Right hindlimb (tissue), 1 donor: Measurements from ENCODE around the gene PACSIN2.

Experiments used
- DNase-seq: peaks from one replicate; pipeline ENCODE4 v3.0.0-alpha.2; 2018

Gene PACSIN2

GRCh38 chr22:42901790-42902508 lies 113.0 kb downstream of the PACSIN2 start:
- DNase-seq: no peak

- no peak for DNase-seq
These were observed 117.0 kb downstream of the PACSIN2 start for GRCh38 chr22:42897960-42898359.

DNA sequence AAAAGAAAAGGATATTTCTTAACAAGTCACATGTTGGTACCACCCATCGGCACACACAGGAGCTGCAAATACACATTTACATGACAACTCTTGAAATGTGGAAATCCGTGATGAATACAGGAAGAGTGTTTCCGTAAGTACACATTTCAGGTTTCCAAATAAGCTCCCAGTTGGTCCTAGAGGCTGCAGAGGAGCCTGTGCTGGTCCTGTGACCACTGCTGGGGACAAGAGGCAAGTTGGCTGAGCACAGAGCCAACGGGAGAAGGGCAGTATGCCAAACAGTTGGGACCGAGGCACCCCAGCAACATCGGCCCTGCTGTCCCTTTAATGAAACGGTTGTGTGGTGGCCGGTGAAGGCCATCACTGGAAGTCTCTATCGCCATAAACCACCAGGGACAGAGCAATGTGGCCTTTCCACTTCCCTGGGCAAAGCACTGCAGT lies 119.4 kb downstream of the PACSIN2 start:
- DNase-seq: no peak

- no peak for DNase-seq
These were observed 119.9 kb downstream of the PACSIN2 start for GRCh38 chr22:42895087-42895486.

DNA sequence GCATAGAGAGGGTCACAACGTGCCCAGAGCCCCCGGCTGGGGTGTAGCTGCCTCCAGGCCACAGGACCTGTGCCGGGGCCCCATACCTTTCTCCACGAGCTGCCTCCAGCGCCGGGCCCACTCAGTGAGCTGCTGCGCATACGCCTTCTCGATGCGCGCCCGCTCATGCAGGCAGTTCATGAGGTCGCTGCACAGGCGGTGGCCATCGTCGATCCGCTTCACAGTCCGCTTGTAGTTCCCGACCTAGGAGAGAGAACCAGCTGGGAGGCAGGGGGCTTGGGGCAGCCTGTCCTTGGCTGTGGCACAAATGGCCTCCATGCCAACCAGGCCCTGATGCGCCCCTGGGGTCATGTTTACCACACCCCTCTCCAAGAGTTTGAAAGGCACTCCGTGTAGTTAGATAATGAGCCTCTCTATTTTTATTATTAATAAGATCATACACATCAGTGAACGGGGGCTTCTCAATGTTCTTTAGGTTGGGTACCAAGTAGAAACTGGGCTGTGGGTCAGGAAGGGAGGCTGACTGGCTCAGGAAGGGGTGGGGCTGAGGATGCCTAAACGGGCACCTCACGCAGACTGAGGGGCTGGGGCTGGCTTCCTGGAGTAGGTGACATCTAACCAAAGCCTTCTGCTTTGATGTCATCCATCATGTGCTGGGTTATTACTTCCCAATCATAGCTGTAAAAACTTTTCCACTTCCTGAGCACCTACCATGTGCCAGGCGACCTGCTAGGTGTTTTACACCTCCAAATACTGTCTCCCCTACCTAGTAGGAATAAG lies 121.4 kb downstream of the PACSIN2 start:
- DNase-seq: no peak

DNA sequence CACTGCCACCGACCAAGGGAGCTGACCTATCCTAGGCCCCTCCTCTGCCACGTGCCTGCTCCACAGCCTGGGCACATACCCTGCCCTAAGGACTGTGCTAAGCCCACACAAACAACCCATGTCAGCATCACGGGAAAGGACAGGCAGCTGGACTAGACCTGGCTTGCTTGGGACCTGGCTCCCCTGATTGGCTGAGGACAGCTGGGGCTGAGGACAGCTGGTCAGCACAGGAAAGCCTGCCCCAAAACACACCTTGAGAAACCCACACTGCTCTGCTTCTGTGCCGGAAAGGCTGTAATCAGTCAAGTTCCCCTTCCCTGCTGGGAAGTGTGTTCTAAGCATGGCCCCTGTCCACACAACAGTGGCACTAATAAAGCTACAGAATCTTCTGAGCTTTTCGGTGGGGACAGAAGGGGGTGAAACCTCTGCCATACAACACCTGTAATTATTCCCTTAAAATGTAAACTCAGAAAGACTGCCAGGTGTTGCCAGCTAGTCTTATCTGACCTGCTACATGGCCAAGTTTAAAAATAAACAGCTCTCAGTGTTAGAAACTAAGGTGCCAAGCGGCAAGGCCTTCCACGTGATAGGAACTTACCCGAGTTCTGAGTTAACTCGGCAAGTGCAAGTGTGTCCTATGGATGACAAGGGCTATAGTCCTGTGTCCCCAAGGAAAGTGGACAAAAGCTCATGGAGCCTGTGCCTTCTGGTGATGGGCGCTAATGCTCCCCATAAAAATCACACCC lies 122.2 kb downstream of the PACSIN2 start:
- no peak for DNase-seq

DNA sequence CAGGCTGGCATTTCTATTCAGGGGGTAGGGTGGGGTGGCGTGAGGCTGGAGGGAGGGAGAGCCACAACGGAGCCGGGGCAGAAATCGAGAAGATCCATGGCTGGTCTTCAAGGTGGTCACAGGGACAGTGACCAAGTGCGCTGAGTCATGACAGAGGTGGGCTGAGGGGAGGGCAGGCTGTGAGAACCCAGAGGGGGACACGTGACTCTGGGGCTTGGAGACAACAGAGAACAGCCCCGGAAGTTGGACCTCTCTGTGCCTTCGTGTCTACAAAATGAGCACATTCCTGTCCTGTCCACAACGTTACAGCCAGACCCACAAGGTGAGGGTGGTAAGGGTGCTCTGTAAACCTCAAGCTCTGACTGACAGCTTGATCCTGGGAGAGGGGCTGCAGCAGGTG lies 122.8 kb downstream of the PACSIN2 start:
- no peak for DNase-seq

DNA sequence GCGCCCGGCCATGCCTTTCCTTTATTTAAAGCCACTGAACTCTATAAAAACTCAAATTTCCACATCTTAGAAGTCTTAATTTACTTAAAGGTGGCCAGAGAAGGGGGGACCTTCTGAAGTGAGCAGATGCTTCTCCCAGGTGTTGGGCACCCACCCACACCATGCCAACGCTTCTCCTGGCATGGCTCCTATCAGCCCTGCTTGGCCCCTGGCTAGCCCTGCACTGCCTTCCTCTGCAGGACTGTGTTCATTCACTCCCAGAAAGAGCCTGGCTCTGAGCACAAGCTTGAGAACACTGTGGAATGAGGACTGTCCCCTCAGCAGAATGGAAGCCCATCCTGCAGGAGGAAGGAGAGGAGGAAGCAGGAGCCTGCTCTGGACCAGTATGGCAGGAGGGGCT lies 123.3 kb downstream of the PACSIN2 start:
- no peak for DNase-seq

GRCh38 chr22:42891008-42891407 lies 123.9 kb downstream of the PACSIN2 start:
- DNase-seq: no peak

GRCh38 chr22:42889304-42889703 lies 125.6 kb downstream of the PACSIN2 start:
- no peak for DNase-seq

GRCh38 chr22:42887523-42888507 lies 127.1 kb downstream of the PACSIN2 start:
- no peak for DNase-seq

GRCh38 chr22:42887120-42887519 lies 127.8 kb downstream of the PACSIN2 start:
- DNase-seq: no peak

GRCh38 chr22:42885446-42885845 lies 129.5 kb downstream of the PACSIN2 start:
- DNase-seq: no peak

DNA sequence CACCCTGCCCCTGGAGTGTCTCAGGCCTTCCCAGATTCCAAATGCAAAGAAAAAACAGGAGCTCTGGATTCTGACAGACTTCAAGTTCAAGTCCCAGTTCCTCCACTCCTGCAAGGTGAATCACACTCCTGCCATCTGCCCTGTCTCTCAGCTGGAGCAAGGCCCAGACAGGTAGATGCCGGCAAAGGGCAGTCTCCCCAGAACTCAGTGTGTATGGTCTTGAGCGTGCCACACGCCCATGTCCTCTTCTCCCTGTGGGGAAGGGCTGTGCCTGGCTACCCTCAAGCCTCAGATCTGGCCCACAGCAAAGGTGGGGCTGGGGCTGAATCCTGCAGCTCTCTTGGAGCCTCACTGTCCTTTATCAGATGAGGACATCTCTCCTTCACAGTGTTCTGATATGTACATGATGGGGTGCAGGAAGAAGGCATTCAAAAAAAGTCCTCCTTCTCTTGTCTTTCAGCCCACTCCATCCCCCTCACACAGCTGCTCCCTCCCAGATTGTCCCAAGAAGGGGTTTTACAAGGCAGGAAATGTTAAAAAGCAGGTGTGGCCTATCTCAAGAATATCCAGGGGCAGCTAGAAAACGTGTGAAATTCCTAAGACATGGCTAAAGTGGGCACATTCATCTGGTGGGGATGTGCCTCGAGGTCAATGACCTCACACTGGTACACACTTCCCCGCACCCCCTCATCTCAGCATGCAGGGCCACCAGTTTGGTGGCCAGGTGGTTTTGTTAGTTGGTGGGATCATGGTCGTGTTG lies 130.2 kb downstream of the PACSIN2 start:
- DNase-seq: no peak

GRCh38 chr22:42883970-42884369 lies 131.0 kb downstream of the PACSIN2 start:
- DNase-seq: no peak

DNA sequence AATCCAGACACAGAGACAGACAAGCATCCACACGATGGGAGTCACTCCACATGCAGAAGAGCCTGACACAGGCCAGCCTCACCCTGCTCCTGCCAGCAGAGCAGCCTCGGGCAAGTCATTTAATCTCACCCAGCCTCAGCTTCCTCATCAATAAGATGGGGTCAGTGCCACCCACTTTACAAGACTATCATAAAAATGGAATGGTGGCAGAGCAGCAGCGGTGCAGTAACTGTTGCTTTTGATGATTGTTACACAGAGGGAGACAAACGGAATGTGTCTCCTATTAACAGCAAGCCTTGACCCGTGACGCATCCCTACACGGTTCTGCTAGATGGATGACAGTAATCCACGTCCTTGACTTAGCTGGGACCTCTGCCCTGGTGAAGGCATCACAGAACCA lies 131.8 kb downstream of the PACSIN2 start:
- no peak for DNase-seq

GRCh38 chr22:42881982-42882656 lies 132.8 kb downstream of the PACSIN2 start:
- no peak for DNase-seq

DNA sequence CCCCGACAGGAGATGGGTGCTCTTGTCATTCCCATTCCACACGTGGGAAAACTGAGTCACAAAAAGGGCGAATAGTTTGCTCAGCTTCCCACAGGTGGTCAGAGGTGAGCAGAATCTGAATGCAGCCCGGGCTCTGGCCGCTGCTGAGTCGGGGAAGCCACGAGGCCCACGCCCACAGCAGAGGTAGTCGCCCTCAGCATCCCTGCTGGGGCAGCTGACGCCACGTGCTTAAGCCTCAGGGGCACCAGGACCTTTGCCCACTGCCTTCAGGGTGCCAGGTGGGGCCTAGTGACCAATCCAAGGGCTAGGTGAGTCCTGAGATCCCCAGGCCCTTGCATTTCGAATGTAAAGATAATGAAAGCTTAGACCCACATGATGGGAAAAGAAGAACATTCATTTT lies 133.7 kb downstream of the PACSIN2 start:
- no peak for DNase-seq

GRCh38 chr22:42880815-42881214 lies 134.1 kb downstream of the PACSIN2 start:
- no peak for DNase-seq

DNA sequence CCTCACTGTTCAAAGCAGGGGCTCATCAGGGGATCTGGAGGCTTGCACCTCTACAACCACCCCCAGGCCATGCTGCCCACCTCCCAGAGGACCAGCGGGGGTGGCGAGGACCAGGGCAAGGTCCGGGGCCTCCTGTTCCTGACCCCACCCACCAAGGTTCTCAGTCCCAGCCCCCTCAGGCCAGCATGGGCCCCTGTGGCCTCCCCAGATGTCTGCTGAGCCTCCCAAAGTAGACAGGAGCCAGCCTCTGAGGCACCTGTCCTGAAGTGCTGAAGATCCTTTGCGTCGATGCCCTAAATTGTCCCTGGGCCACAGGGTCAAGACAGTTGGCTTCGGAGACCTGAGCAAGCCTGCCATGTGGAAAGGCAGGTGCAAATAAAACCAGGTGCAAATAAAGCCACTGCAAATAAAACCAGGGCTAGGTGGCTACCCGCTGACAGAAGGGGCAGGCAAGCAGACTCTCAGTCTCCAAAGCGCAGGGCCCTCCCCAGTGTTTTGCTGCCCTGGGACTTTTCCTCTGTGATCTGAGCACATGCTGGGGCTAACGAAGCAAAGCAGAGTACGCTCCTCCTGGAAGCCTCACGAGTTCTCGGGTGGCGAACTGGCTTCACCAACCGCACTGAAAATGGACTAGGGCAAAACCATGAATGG lies 135.5 kb downstream of the PACSIN2 start:
- DNase-seq: no peak
